ENCODE data around the gene TSPAN14. TPM values are rescaled to one million over a fixed set of nuclear protein-coding genes. Genes with fewer than 3 reads are reported as not detected.

The TSPAN14 gene
- total and polyA plus RNA-seq, 2 of the 13 experiments (the other 11 are each of a cell fraction or from before 2014, with no cell fraction given), result 24.1 to 80.6 TPM

DNA sequence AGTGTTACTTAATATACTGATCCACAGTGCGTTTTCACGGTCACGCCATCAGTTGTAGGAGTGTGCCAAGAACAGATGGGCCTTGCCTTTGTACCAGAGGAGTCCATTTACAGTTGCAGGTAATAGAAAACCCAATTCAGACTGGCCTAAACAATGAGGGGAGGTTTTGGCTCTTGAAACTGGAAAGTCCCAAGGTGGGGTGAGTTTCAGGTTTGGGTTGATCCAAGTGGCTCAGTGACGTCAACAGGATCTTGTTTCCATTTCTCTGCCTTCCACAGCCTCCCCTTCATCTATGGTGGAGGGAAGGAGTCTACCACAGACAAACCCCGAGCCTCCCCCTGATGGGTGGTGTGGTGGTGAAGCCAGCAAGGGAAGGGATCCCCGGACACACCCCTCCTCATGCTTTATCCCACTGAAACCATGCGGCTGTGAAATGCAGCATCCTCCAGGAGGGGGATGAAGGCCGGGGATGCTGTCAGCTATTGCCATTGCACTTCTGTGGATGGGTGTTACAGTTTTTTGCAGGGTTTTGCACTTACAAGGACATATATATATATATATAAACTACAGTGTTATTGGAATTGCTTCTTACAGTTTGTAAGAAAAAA lies 68.8 kb downstream of the TSPAN14 start:
- Histone ChIP-seq H3K4me1 (ENCODE audit: insufficient read depth, low read length) (peaks cover 15% of the 10 kb centered on the region), H3K9ac (ENCODE audit: insufficient read depth, low read depth, low read length) (no peak overlapping the region), H3K9me3 (ENCODE audit: low read length) (no peaks in the 10 kb centered on the region), H3K4me2 (ENCODE audit: low read depth, low read length) (no peak overlapping the region), H2AFZ (ENCODE audit: low read length) (no peak overlapping the region), H3K36me3 (replicated peaks in 1 of 2; ENCODE audit: control insufficient read depth in 1 of 2, insufficient read depth in 2 of 2, low read length in 2 of 2) (peaks cover 12 to 22% of the 10 kb centered on the region in 2 experiments), H3K4me3 (replicated peaks in 1 of 3; ENCODE audit: insufficient read depth in 1 of 3, low read depth in 2 of 3, low read length in 3 of 3) (no peak overlapping the region), H3K27me3 (ENCODE audit: control insufficient read depth in 1 of 2, insufficient read depth in 2 of 2, low read length in 2 of 2) (no peaks in the 10 kb centered on the region), H3K79me2 (ENCODE audit: insufficient read depth, low read length) (no peaks in the 10 kb centered on the region), H3K27ac (ENCODE audit: extremely low read length, insufficient read depth, low read length) (no peak overlapping the region), H4K20me1 (ENCODE audit: insufficient read depth, low read length) (0 out of 2 replicates have a peak, but pooled peaks cover 2% of the 10 kb centered on the region)
- ChIA-PET POLR2A (no interaction called here), CTCF (ENCODE audit: low intra/inter-chr PET ratio, low total read pairs) (no interaction called here)
- ATAC-seq, result no peak
- intact Hi-C loops (cut with micrococcal nuclease; ENCODE audit: unreplicated experiment), result no loop called here
- no TSS peak for BruUV-seq (replicated peaks)
- peak; percentile 96 for TF ChIP-seq RBM22 (optimal IDR thresholded peaks at IDR 0.05; ENCODE audit: low read length)
- no peak for TF ChIP-seq ZNF574 (CRISPR knock-in tag; IDR thresholded peaks at IDR 0.05)
- TF ChIP-seq SSRP1 (CRISPR knock-in tag; IDR thresholded peaks at IDR 0.05), result peak; percentile 20; the same call in 1 of the 2 replicates
- TF ChIP-seq POLR2G (IDR thresholded peaks at IDR 0.05; ENCODE audit: low read depth, low read length), result peak; percentile 71
- TF ChIP-seq AKAP8 (CRISPR knock-in tag; IDR thresholded peaks at IDR 0.05), result 0 out of 2 replicates have a peak, but pooled peaks have one; percentile 55
- in situ Hi-C loops (cut with HindIII; ENCODE audit: extremely low pct_ligation_motif_present, low pct_unique_long_range_greater_than_20kb), result loop anchor here (25.0 kb wide), 1 partner anchor 261 kb away; no protein-coding TSS in a partner anchor
- no peak for DNase-seq (ENCODE audit: low spot score)
- no peak for FAIRE-seq
- 80% methylated on average over 7 of the region's 8 CpGs for WGBS (ENCODE audit: low lambda C conversion rate)
